ENCODE measurements around the gene SCN3B.

- no peak for TF ChIP-seq CTCF (conservative IDR thresholded peaks at IDR 0.05 in 1 of 2, IDR thresholded peaks at IDR 0.05 in 1 of 2; ENCODE audit: low read depth in 1 of 2, low read length in 2 of 2)
- TF ChIP-seq EZH2 (IDR thresholded peaks at IDR 0.05; ENCODE audit: low read length, missing control alignments), result no peak
Measured at GRCh38 chr11:123587044-123587443, 67.4 kb downstream of the SCN3B start.
